Measurements from ENCODE around the gene CFDP1. TPM values are rescaled to one million over a fixed set of nuclear protein-coding genes. Genes with fewer than 3 reads are reported as not detected.

The CFDP1 gene
- total and polyA plus RNA-seq, 2 of the 13 experiments (the other 11 are each of a cell fraction or from before 2014, with no cell fraction given): 78.6 to 153 TPM

DNA sequence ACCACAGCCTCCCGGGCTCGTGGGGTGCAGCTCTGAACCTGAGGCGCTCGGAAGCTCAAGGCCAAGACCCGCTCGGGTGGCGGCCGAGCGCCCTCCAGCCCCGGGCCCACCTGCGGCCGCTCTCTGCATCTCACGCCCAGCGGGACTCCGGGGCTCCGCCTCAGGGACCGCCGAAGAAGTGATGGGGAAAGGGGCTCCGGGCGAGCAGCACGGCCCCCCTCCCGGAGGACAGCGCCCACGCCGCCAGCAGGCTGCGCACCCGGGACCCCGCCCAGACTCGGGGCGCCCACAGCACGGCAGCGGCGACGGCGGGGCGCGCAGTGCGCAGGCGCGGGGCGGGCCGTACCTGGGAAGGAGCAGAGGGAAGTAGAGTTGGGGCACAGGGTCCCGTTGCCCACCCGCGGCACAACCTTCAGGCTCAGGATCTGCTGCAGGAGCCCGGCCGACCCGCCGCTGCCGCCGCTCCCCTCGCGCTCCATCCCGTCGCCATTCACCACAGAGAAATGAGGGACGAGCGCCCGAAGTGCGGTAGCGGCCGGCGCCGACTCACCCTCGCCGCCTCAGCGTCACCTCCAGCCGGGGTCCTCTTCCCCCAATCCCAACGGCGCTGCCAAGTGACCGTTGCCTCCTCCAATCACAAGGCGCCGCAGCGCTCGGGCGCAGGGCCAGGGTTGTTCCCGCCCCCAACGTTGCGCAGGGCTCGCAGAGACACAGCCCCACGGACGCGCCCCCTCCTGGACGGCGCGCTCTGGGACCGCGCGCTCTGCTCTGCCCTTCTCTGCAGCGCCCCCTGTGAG, 31.0 kb upstream of the CFDP1 start, which contains the start of gene TMEM170A (continued):
- TF ChIP-seq, protein P1, sequence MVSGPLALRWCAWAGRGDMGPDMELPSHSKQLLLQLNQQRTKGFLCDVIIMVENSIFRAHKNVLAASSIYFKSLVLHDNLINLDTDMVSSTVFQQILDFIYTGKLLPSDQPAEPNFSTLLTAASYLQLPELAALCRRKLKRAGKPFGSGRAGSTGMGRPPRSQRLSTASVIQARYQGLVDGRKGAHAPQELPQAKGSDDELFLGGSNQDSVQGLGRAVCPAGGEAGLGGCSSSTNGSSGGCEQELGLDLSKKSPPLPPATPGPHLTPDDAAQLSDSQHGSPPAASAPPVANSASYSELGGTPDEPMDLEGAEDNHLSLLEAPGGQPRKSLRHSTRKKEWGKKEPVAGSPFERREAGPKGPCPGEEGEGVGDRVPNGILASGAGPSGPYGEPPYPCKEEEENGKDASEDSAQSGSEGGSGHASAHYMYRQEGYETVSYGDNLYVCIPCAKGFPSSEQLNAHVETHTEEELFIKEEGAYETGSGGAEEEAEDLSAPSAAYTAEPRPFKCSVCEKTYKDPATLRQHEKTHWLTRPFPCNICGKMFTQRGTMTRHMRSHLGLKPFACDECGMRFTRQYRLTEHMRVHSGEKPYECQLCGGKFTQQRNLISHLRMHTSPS (CRISPR knock-in tag; IDR thresholded peaks at IDR 0.05; ENCODE audit: low read depth): 0 out of 2 replicates have a peak, but pooled peaks have one; percentile 17
- TF ChIP-seq ZFAT (CRISPR knock-in tag; conservative IDR thresholded peaks at IDR 0.05): peak; percentile 82; the same call in 1 of the 2 replicates
- no peak for TF ChIP-seq ZNF34 (CRISPR knock-in tag; IDR thresholded peaks at IDR 0.05; ENCODE audit: borderline replicate concordance)
- TF ChIP-seq, protein P2, sequence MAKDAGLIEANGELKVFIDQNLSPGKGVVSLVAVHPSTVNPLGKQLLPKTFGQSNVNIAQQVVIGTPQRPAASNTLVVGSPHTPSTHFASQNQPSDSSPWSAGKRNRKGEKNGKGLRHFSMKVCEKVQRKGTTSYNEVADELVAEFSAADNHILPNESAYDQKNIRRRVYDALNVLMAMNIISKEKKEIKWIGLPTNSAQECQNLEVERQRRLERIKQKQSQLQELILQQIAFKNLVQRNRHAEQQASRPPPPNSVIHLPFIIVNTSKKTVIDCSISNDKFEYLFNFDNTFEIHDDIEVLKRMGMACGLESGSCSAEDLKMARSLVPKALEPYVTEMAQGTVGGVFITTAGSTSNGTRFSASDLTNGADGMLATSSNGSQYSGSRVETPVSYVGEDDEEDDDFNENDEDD (CRISPR knock-in tag; IDR thresholded peaks at IDR 0.05; ENCODE audit: borderline replicate concordance): peak; percentile 93
- TF ChIP-seq SIX1 (CRISPR knock-in tag; IDR thresholded peaks at IDR 0.05; ENCODE audit: borderline replicate concordance): peak; percentile 59; the same call in 1 of the 2 replicates
- TF ChIP-seq MED13 (CRISPR knock-in tag; IDR thresholded peaks at IDR 0.05): no peak; the same call in 1 of the 2 replicates
- TF ChIP-seq ASH2L (IDR thresholded peaks at IDR 0.05; ENCODE audit: insufficient read length, low read depth, low read length): peak; percentile 65
- TF ChIP-seq, protein P3, sequence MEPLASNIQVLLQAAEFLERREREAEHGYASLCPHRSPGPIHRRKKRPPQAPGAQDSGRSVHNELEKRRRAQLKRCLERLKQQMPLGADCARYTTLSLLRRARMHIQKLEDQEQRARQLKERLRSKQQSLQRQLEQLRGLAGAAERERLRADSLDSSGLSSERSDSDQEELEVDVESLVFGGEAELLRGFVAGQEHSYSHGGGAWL (CRISPR knock-in tag; IDR thresholded peaks at IDR 0.05): peak; percentile 93
- TF ChIP-seq, protein P4, sequence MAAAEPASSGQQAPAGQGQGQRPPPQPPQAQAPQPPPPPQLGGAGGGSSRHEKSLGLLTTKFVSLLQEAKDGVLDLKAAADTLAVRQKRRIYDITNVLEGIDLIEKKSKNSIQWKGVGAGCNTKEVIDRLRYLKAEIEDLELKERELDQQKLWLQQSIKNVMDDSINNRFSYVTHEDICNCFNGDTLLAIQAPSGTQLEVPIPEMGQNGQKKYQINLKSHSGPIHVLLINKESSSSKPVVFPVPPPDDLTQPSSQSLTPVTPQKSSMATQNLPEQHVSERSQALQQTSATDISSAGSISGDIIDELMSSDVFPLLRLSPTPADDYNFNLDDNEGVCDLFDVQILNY (CRISPR knock-in tag; conservative IDR thresholded peaks at IDR 0.05): peak; percentile 79
- TF ChIP-seq, protein P5, sequence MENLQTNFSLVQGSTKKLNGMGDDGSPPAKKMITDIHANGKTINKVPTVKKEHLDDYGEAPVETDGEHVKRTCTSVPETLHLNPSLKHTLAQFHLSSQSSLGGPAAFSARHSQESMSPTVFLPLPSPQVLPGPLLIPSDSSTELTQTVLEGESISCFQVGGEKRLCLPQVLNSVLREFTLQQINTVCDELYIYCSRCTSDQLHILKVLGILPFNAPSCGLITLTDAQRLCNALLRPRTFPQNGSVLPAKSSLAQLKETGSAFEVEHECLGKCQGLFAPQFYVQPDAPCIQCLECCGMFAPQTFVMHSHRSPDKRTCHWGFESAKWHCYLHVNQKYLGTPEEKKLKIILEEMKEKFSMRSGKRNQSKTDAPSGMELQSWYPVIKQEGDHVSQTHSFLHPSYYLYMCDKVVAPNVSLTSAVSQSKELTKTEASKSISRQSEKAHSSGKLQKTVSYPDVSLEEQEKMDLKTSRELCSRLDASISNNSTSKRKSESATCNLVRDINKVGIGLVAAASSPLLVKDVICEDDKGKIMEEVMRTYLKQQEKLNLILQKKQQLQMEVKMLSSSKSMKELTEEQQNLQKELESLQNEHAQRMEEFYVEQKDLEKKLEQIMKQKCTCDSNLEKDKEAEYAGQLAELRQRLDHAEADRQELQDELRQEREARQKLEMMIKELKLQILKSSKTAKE (CRISPR knock-in tag; IDR thresholded peaks at IDR 0.05; ENCODE audit: borderline replicate concordance): peak; percentile 28; the same call in 1 of the 2 replicates
- no peak for TF ChIP-seq RFX1 (IDR thresholded peaks at IDR 0.05)
- TF ChIP-seq IKZF1 (IDR thresholded peaks at IDR 0.05): no peak
- no peak; the same call in 1 of the 2 replicates for TF ChIP-seq PAX8 (CRISPR knock-in tag; IDR thresholded peaks at IDR 0.05; ENCODE audit: borderline replicate concordance)
- TF ChIP-seq, protein P6, sequence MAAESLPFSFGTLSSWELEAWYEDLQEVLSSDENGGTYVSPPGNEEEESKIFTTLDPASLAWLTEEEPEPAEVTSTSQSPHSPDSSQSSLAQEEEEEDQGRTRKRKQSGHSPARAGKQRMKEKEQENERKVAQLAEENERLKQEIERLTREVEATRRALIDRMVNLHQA (CRISPR knock-in tag; IDR thresholded peaks at IDR 0.05): no peak
- no peak for TF ChIP-seq KAT2B (IDR thresholded peaks at IDR 0.05; ENCODE audit: borderline replicate concordance, low read depth, low read length)
- peak; percentile 65; the same call in 1 of the 2 replicates for TF ChIP-seq ZFP36L2 (CRISPR knock-in tag; IDR thresholded peaks at IDR 0.05)
- TF ChIP-seq HMG20A (CRISPR knock-in tag; IDR thresholded peaks at IDR 0.05; ENCODE audit: borderline replicate concordance): peak; percentile 23; the same call in 1 of the 2 replicates
- TF ChIP-seq RBAK (CRISPR knock-in tag; IDR thresholded peaks at IDR 0.05): no peak
- peak; percentile 97 for TF ChIP-seq RBFOX2 (IDR thresholded peaks at IDR 0.05; ENCODE audit: low read depth, low read length)
- TF ChIP-seq TAF1 (CRISPR knock-in tag; IDR thresholded peaks at IDR 0.05): peak; percentile 91
- no peak; the same call in 1 of the 2 replicates for TF ChIP-seq DNMT1 (CRISPR knock-in tag; IDR thresholded peaks at IDR 0.05)

Data from HepG2 (cell line).